ENCODE results near the gene ATG2A. TPM values are rescaled to one million over a fixed set of nuclear protein-coding genes. Genes with fewer than 3 reads are reported as not detected.
A peak's percentile ranks its signal among the peaks of the same experiment; 100 is the strongest.

Gene ATG2A
- total and polyA plus RNA-seq, 2 of the 8 experiments (the other 6 are each of a cell fraction or from before 2014, with no cell fraction given), result 12.1 to 22.1 TPM

DNA sequence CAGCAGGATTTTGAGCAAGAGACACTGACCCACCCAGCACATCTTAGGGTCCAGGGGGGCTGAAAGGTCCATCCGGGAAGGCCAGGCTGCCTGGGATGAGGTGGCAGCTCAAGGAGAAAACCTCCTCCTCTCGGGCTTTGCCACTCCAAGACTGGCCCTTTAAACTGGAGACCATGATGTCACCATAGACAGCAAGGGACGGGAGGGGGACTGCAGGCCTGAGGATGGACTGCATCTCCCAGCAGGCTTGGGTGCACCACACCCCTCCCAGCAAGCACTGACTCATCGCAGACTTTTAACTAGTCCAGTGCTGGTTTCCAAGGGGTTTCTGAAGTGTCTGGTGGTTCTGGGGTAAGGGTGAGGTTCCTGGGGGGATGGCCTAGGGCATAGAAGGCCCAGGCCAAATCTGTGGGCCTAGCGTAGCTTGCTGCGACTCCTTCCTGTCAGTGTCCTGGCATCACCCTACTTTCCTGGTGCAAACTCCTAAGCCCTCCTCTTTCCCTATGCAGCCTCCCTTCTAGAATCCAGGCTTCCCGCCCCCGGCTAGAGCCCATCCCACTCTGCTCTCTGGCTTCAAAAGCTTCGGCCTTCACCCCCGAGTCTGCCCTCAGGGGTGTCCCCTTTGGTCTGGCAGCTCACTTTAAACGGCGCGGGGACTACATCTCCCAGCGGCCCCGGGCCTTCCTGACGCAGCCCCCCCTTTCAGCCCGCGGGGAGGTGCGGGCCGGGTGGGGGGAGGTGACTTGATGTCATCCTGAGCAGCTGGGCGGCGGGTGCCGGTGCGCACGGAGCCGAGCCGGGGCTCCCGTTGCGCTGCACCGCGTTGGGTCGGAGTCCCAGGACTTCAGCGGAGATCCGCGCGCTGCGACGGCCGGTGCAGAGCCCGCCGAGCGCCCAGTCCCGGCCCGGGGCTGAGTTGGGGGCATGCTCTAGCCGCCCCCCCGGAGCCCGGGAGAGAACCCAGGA, 7.2 kb upstream of the ATG2A start, which contains the start of gene PPP2R5B (continued):
- no peak for TF ChIP-seq RXRA (IDR thresholded peaks at IDR 0.05; ENCODE audit: insufficient read depth, low read depth, low read length)
- peak; percentile 6; the same call in 1 of the 2 replicates for TF ChIP-seq YY1 (IDR thresholded peaks at IDR 0.05; ENCODE audit: low read depth, low read length)
- peak; percentile 79 for TF ChIP-seq KDM4A (IDR thresholded peaks at IDR 0.05; ENCODE audit: low read depth, low read length, severe bottlenecking)
- peak; percentile 62 to 84; a peak in 3 of 4 replicates for TF ChIP-seq SIN3A (conservative IDR thresholded peaks at IDR 0.05 in 1 of 2, IDR thresholded peaks at IDR 0.05 in 1 of 2; ENCODE audit: low read depth in 1 of 2, low read length in 2 of 2)
- peak; percentile 78 for TF ChIP-seq SP1 (IDR thresholded peaks at IDR 0.05; ENCODE audit: low read depth, low read length)
- TF ChIP-seq EZH2 (IDR thresholded peaks at IDR 0.05; ENCODE audit: low read depth, low read length, severe bottlenecking), result no peak
- no peak for TF ChIP-seq BACH1 (IDR thresholded peaks at IDR 0.05; ENCODE audit: low read length)
